Lower leg skin (tissue), 3 donors: Measurements from ENCODE around the gene TSSC4.
A peak's percentile ranks its signal among the peaks of the same experiment; 100 is the strongest.

Experiments used
- POLR2A ChIP-seq, 2 donors: fragments of 450-650 bp; IDR thresholded peaks; one replicate each; pipeline ENCODE4 v1.6.1; 2016 to 2017; ENCODE audit warnings: antibody characterized with exemption in 2 of 2, mild to moderate bottlenecking in 1 of 2, moderate library complexity in 1 of 2
- TF ChIP-seq, protein P1 (sequence below), 3 donors: fragments of 450-650 bp; IDR thresholded peaks; one replicate each; pipeline ENCODE4 v1.5.1; 2016; ENCODE audit warnings: antibody characterized with exemption in 3 of 3, mild to moderate bottlenecking in 3 of 3, moderate library complexity in 2 of 3

DNA sequence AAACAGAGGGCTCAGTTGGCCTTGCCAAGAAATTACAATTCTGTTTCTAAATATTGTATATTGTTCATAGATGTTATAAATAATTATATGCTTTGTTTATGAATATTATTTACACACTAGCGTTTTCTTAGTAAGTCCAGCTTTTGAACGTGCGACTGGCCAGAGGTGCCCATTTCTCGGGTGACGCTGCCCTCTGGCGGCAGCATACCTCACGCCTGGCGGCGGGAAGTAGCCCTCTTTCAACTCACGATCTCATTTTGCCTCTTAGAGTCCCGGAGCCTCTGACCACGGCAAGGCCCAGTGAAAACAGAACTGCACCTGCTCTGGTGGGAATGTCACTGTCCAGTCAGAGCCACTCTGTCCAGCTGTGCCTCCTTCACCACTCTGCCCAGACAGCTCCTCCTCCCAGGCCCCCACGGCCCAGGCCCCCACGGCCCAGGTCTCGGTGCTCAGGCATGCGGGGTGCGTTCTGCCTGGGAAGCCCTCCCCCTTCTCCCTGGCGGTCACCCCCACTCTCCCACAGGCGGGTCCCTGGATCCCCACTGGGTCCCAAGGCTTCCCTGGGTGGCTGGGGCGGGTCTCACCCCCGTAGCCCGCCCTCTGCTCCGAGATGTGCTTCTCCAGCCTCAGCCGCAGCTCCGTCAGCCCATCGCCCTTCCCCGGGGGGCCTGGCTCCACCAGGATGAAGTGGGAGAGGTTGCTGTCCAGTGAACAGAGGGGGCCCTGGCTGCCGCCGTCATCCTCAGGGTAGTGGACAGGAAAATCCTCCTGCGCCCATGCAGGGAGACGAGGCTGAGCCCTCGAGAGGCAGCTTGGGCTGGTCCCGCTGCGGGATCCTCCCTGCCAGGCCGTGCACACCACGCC is 19.3 kb downstream of the TSSC4 start:
- TF ChIP-seq, protein P1, sequence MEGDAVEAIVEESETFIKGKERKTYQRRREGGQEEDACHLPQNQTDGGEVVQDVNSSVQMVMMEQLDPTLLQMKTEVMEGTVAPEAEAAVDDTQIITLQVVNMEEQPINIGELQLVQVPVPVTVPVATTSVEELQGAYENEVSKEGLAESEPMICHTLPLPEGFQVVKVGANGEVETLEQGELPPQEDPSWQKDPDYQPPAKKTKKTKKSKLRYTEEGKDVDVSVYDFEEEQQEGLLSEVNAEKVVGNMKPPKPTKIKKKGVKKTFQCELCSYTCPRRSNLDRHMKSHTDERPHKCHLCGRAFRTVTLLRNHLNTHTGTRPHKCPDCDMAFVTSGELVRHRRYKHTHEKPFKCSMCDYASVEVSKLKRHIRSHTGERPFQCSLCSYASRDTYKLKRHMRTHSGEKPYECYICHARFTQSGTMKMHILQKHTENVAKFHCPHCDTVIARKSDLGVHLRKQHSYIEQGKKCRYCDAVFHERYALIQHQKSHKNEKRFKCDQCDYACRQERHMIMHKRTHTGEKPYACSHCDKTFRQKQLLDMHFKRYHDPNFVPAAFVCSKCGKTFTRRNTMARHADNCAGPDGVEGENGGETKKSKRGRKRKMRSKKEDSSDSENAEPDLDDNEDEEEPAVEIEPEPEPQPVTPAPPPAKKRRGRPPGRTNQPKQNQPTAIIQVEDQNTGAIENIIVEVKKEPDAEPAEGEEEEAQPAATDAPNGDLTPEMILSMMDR (IDR thresholded peaks at IDR 0.05) = peak in 1 of 3 donors; percentile 64
- no peak for TF ChIP-seq POLR2A (IDR thresholded peaks at IDR 0.05)
